GM12892 (cell line): Measurements from ENCODE around the gene PAM16.

Experiments used
- POLR2A ChIP-seq: IDR thresholded peaks from 2 replicates; pipeline ENCODE4 v1.6.1; 2011; ENCODE audit warnings: low read depth, low read length, control low read depth
- POLR2AphosphoS5 ChIP-seq: IDR thresholded peaks from 2 replicates; pipeline ENCODE4 v1.6.1; 2011; ENCODE audit warnings: low read depth, low read length, control low read depth
- TAF1 ChIP-seq: IDR thresholded peaks from 2 replicates; pipeline ENCODE4 v1.6.1; 2011; ENCODE audit warnings: low read depth, mild to moderate bottlenecking, control low read depth, low read length, borderline replicate concordance

DNA sequence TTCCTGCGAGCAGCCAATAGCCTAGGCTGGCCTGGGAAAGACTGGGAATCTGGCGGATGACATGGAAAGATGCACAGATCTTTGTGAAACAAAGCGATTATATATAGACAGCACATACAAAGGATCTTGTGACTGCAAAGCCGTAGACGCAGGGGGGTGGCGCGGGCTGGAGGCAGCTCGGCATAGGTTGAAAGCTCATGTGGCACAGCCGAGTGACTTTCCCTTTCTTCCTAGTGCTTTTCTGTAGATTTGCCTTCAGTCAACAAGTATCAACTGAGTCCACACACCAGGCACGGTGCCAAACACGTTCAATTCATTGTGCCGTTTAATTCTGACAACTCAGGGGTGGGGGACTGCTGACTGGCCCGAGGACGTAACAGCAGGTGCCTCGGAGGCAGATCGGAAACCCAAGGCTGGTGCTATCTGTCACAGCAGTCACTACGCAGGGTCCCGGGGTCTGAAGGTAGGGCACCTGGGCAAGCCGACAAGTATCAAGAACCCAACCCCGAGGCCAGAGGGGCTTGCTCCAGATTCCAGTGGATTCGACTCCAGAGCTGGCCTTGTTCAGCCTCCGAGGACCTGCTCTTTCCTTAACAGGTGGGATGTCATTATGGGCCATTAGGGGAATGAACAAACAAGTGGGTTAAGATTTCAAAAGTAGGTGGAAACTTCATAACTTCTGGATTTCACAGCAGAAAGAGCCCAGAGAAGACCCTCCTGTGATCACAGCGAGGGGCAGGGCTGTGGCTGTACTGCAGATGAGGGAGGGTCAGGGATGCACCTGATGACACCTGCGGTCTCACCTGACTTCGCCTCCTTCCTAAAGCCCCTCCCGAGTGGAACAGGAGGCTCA lies 5.9 kb downstream of the PAM16 start:
- TF ChIP-seq POLR2A (no peak), POLR2AphosphoS5 (no peak), TAF1 (no peak)
